Measurements from ENCODE around the gene PTGFRN.

The PTGFRN gene

GRCh38 chr1:116889380-116889779 is 20.3 kb upstream of the PTGFRN start:
- DNase-seq: no peak

- DNase-seq: no peak
Measured at GRCh38 chr1:116891396-116892079, 18.2 kb upstream of the PTGFRN start.

GRCh38 chr1:116895073-116895472 is 14.6 kb upstream of the PTGFRN start:
- DNase-seq: no peak

GRCh38 chr1:116899529-116899928 is 10.2 kb upstream of the PTGFRN start:
- DNase-seq: no peak

GRCh38 chr1:116900471-116901365 is 9.0 kb upstream of the PTGFRN start:
- DNase-seq: no peak

- no peak for DNase-seq
Measured at GRCh38 chr1:116902027-116902426, 7.7 kb upstream of the PTGFRN start.

GRCh38 chr1:116902723-116903383 is 6.9 kb upstream of the PTGFRN start:
- DNase-seq: no peak

- no peak for DNase-seq
Measured at GRCh38 chr1:116904791-116905320, 4.9 kb upstream of the PTGFRN start.

GRCh38 chr1:116906812-116907211 is 2.9 kb upstream of the PTGFRN start:
- DNase-seq: no peak

- no peak for DNase-seq
Measured at GRCh38 chr1:116907351-116907750, 2.4 kb upstream of the PTGFRN start.

GRCh38 chr1:116908266-116908665 is 1.4 kb upstream of the PTGFRN start:
- DNase-seq: no peak

- no peak for DNase-seq
Measured at GRCh38 chr1:116908820-116909511, 750 bp upstream of the PTGFRN start.

- peak; percentile 32 for DNase-seq
Measured at GRCh38 chr1:116910379-116911187, 867 bp downstream of the PTGFRN start.

- DNase-seq: no peak
Measured at GRCh38 chr1:116911188-116911553, 1.5 kb downstream of the PTGFRN start.

GRCh38 chr1:116911779-116912469 is 2.2 kb downstream of the PTGFRN start:
- DNase-seq: no peak

GRCh38 chr1:116912846-116913245 is 3.1 kb downstream of the PTGFRN start:
- no peak for DNase-seq

GRCh38 chr1:116913941-116914340 is 4.2 kb downstream of the PTGFRN start:
- DNase-seq: no peak

- no peak for DNase-seq
Measured at GRCh38 chr1:116914667-116915066, 5.0 kb downstream of the PTGFRN start.

- no peak for DNase-seq
Measured at GRCh38 chr1:116915086-116915661, 5.5 kb downstream of the PTGFRN start.

GRCh38 chr1:116916002-116916401 is 6.3 kb downstream of the PTGFRN start:
- no peak for DNase-seq

All from fibroblast of upper back skin (primary cell).